Measurements from ENCODE around the gene ADTRP. TPM values are rescaled to one million over a fixed set of nuclear protein-coding genes. Genes with fewer than 3 reads are reported as not detected.

ADTRP gene
- total RNA-seq, 1 experiment from 2014 or later = 0.86 TPM

- TF ChIP-seq EGR1 (IDR thresholded peaks at IDR 0.05; ENCODE audit: low read depth) (no peak), SIN3A (IDR thresholded peaks at IDR 0.05; ENCODE audit: low read depth) (no peak), JUND (IDR thresholded peaks at IDR 0.05) (no peak), CBX3 (IDR thresholded peaks at IDR 0.05; ENCODE audit: low read depth) (no peak), ZNF274 (IDR thresholded peaks at IDR 0.05; ENCODE audit: low read depth, low read length) (no peak)
- TF ChIP-seq, protein P1, sequence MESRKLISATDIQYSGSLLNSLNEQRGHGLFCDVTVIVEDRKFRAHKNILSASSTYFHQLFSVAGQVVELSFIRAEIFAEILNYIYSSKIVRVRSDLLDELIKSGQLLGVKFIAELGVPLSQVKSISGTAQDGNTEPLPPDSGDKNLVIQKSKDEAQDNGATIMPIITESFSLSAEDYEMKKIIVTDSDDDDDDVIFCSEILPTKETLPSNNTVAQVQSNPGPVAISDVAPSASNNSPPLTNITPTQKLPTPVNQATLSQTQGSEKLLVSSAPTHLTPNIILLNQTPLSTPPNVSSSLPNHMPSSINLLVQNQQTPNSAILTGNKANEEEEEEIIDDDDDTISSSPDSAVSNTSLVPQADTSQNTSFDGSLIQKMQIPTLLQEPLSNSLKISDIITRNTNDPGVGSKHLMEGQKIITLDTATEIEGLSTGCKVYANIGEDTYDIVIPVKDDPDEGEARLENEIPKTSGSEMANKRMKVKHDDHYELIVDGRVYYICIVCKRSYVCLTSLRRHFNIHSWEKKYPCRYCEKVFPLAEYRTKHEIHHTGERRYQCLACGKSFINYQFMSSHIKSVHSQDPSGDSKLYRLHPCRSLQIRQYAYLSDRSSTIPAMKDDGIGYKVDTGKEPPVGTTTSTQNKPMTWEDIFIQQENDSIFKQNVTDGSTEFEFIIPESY (IDR thresholded peaks at IDR 0.05; ENCODE audit: extremely low read depth, insufficient replicate concordance, low read length) = no peak
- TF ChIP-seq, protein P2, sequence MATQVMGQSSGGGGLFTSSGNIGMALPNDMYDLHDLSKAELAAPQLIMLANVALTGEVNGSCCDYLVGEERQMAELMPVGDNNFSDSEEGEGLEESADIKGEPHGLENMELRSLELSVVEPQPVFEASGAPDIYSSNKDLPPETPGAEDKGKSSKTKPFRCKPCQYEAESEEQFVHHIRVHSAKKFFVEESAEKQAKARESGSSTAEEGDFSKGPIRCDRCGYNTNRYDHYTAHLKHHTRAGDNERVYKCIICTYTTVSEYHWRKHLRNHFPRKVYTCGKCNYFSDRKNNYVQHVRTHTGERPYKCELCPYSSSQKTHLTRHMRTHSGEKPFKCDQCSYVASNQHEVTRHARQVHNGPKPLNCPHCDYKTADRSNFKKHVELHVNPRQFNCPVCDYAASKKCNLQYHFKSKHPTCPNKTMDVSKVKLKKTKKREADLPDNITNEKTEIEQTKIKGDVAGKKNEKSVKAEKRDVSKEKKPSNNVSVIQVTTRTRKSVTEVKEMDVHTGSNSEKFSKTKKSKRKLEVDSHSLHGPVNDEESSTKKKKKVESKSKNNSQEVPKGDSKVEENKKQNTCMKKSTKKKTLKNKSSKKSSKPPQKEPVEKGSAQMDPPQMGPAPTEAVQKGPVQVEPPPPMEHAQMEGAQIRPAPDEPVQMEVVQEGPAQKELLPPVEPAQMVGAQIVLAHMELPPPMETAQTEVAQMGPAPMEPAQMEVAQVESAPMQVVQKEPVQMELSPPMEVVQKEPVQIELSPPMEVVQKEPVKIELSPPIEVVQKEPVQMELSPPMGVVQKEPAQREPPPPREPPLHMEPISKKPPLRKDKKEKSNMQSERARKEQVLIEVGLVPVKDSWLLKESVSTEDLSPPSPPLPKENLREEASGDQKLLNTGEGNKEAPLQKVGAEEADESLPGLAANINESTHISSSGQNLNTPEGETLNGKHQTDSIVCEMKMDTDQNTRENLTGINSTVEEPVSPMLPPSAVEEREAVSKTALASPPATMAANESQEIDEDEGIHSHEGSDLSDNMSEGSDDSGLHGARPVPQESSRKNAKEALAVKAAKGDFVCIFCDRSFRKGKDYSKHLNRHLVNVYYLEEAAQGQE (IDR thresholded peaks at IDR 0.05; ENCODE audit: low read depth) = no peak
- H3K36me3 ChIP-seq (ENCODE audit: control insufficient read depth in 1 of 2, insufficient read depth in 2 of 2, low read length in 2 of 2) = no peaks in the 10 kb centered on the region
- ChIA-PET POLR2A (interaction anchor here (1.3 kb wide), 1 partner anchor 13 kb away, joined by 3 read pairs; no protein-coding TSS in a partner anchor), CTCF (no interaction called here), RAD21 (ENCODE audit: low non-redundant PET in 1 of 2, low total read pairs in 2 of 2, uncharacterized antibody in 2 of 2, unreplicated experiment in 2 of 2) (no interaction called here)
- H3K4me1 ChIP-seq (ENCODE audit: control insufficient read depth in 1 of 2, insufficient read depth in 2 of 2, low read length in 2 of 2) = peaks cover 0 to 4% of the 10 kb centered on the region in 2 experiments; a peak in 1 of 4 replicates
- no peak for DNase-seq (ENCODE audit: low read depth, low spot score)
- H3K4me3 ChIP-seq (replicated peaks in 1 of 2; ENCODE audit: low read depth in 1 of 2, low read length in 2 of 2) = no peak overlapping the region
- intact Hi-C loops (cut with micrococcal nuclease) = no loop called here
- no peak overlapping the region for H3K4me2 ChIP-seq (ENCODE audit: low read length)
- H4K20me1 ChIP-seq (ENCODE audit: insufficient read depth) = no peaks in the 10 kb centered on the region
- BruUV-seq (replicated peaks) = no TSS peak
- H3K27ac ChIP-seq (ENCODE audit: low read depth, low read length) = no peak overlapping the region
- H3K9me2 ChIP-seq (ENCODE audit: insufficient read depth) = no peaks in the 10 kb centered on the region
- no peak overlapping the region for H2AFZ ChIP-seq (ENCODE audit: low read depth, low read length, poor library complexity, severe bottlenecking)
- H3K27me3 ChIP-seq (ENCODE audit: insufficient read depth, low read length) = no peaks in the 10 kb centered on the region
- no peaks in the 10 kb centered on the region for H3K79me2 ChIP-seq (ENCODE audit: insufficient read depth, low read length)
- H3K9me3 ChIP-seq (ENCODE audit: control insufficient read depth in 1 of 2, insufficient read depth in 1 of 2, low read depth in 1 of 2, low read length in 2 of 2) = no peaks in the 10 kb centered on the region
- no peak overlapping the region for H3K9ac ChIP-seq (ENCODE audit: low read length)
- ATAC-seq = no peak
Observed at GRCh38 chr6:11756726-11757125, 21.9 kb downstream of the ADTRP start.

Measured in HCT116 (cell line).